Epithelial cell of proximal tubule (primary cell): Measurements from ENCODE around the gene NOS1AP. TPM values are rescaled to one million over a fixed set of nuclear protein-coding genes. Genes with fewer than 3 reads are reported as not detected.

Experiments
- DNase-seq: peaks from one replicate; pipeline ENCODE4 v3.0.0-alpha.2; 2011; ENCODE audit warnings: low read depth
- H3K4me3 ChIP-seq: 2 replicates; pipeline ENCODE4 v1.5.1; 2011; ENCODE audit warnings: low read depth, mild to moderate bottlenecking, low read length
- CTCF ChIP-seq: conservative IDR thresholded peaks from 2 replicates; pipeline ENCODE4 v1.5.1; 2012; ENCODE audit warnings: low read depth, mild to moderate bottlenecking, low read length
- total RNA-seq: library from RNA; depleted of rRNA; stranded (reverse); fragments of >200 nt; gene quantifications from 2 replicates; pipeline ENCODE4 v1.2.3, GENCODE V29; 2015

NOS1AP gene
- total RNA-seq, 1 donor from 2014 or later: 2.2 TPM

GRCh38 chr1:162234571-162234970, 165.1 kb downstream of the NOS1AP start:
- H3K4me3 ChIP-seq: no peak overlapping the region
- no peak for TF ChIP-seq CTCF

GRCh38 chr1:162235241-162235800, 165.8 kb downstream of the NOS1AP start:
- peak; percentile 97 for DNase-seq
- no peak overlapping the region for H3K4me3 ChIP-seq
- TF ChIP-seq CTCF: no peak

More at GRCh38 chr1:162234571-162234970, 165.1 kb downstream of the NOS1AP start:
- no peak for DNase-seq

DNA sequence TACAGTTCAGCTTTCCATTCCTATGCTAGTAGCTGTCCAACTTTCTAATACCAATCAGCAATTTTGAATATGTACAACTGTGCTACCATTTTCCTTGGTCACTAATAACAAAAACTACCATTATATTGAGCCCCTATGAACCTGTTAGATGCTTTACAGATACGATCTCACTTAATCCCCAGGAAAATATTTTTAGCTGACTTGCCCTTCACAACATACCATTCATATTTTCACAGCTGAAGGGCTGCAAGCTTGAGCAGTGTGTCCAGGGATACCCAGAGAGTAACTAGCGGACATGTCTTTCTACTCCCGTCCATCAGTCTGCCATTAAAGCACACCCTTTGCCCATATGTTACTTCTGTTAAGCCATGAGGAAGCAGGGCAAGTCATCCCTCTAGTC, 166.7 kb downstream of the NOS1AP start:
- no peak overlapping the region for H3K4me3 ChIP-seq
- no peak for TF ChIP-seq CTCF
- no peak for DNase-seq

GRCh38 chr1:162236618-162237017, 167.1 kb downstream of the NOS1AP start:
- no peak for DNase-seq
- H3K4me3 ChIP-seq: no peak overlapping the region
- TF ChIP-seq CTCF: no peak

GRCh38 chr1:162240577-162240976, 171.1 kb downstream of the NOS1AP start:
- no peak for TF ChIP-seq CTCF
- H3K4me3 ChIP-seq: no peak overlapping the region
- no peak for DNase-seq

GRCh38 chr1:162242804-162243203, 173.3 kb downstream of the NOS1AP start:
- TF ChIP-seq CTCF: no peak
- no peak overlapping the region for H3K4me3 ChIP-seq
- no peak for DNase-seq

DNA sequence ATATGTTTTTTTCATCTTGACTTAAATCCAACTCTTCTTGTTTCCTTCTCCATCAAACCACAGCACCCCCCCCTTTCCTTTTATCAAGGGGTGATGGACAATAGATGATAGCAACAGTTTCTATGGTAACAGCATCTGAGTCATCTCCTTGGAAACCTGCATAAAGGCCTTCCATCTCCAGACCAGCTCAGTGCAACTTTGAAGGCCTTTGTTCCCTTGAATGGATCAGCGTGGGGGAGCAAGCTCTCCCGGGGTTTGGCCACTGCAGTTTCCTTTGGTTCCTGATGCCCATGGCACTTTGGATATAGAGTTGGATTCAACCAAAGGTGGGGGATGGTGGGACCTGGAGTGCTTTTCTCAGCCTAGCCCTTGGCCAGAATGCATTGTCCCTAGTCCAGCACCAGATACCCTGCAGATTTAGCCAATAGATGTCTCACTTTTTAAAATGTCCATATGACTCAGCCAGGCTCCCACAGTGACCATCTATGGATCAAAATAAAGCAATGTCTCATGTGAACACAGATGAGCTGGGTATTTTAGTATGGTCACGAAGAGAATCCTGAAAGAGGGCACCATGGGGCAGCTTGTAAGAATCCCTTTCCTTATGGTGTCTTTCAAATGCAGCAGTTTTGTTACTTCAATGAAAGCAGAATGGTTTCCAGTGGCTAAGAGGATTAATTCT, 179.5 kb downstream of the NOS1AP start:
- no peak for DNase-seq
- no peak for TF ChIP-seq CTCF

More for the DNA sequence above, 179.5 kb downstream of the NOS1AP start:
- H3K4me3 ChIP-seq: no peak overlapping the region
